HG02884 (cell line): ENCODE results near the gene IFT52.

Experiments
- ATAC-seq: cut with Tn5 transposase; IDR thresholded peaks from one replicate; pipeline ENCODE4 v1.9.1; 2021; ENCODE audit warnings: mild to moderate bottlenecking, moderate library complexity; ENCODE audit not compliant: unreplicated experiment

The IFT52 gene

DNA sequence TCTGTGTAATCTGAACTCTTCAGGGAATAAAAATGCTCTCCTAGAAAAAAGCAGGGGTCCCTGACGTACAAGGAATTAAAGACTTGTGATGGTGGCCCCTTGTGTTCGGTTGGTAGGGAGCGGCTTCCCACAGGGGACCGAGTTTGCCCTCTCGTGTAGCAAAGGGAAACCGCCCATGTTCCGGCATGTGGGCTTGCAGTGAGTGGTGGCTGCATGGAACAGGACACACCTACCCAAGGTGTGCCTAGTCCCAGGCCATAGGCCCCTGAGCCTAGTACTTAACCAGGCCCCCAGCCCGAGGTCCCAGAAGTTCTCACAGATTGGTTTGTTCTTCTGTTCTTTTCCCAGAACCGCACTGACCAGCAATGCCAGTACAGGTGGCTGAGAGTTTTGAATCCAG lies 91.7 kb downstream of the IFT52 start:
- ATAC-seq = peak; percentile 33

DNA sequence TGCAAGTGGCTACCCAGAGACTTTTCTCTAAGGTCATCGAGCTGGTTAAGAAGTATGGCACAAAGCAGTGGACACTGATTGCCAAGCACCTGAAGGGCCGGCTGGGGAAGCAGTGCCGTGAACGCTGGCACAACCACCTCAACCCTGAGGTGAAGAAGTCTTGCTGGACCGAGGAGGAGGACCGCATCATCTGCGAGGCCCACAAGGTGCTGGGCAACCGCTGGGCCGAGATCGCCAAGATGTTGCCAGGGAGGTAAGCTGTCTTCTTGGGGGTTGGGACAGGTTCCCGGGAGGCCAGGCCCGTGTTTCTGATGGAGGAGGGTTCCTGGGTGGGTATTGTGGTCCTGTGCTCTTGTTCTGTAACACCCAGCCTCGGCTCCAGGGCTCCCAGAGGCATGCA lies 96.1 kb downstream of the IFT52 start:
- no peak for ATAC-seq

DNA sequence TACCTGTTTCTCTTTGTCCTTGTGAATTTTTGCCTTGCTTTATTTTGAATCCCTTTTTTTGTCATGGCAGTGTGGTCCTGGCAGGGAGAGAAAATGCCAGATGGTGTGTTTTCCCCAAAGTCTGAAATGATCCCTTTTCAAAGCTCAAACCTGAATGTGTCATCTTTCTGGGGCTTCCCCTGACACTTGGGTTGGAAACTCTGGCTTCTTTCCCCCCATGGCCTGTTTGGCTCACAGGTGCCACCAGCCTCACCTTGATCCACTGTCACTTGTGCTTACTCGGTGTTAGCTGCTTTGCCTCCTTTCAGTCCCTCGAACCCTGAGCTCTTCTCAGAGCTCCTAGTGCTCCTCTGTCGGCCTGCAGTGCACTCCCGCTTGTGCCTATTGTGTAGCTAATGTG lies 98.4 kb downstream of the IFT52 start:
- ATAC-seq = no peak

DNA sequence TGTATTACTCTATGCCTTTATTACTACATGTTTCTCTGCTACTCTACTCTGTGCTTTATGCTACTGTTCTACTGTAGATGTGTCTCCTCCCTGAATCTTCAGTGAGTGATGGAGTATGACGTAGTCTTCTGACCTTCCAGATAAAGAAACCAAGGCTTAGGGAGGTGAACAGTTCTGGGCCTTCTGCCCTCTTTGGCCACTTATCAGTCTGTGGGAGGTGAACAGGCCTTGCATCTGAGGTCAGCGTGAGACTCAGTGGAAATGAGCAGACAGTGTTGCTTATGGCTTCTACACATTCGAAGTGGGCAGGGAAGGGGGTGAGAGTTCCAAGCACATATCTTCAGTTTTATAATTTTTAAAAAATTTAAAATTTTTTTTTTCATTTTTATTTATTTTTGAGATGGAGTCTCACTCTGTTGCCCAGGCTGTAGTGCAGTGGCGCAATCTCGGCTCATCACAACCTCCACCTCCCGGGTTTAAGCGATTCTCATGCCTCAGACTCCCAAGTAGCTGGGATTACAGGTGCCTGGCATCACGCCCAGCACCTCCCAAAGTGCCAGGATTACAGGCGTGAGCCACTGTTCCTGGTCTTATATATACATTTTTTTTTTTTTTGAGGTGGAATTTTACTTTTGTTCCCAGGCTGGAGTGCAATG lies 100.3 kb downstream of the IFT52 start:
- no peak for ATAC-seq

DNA sequence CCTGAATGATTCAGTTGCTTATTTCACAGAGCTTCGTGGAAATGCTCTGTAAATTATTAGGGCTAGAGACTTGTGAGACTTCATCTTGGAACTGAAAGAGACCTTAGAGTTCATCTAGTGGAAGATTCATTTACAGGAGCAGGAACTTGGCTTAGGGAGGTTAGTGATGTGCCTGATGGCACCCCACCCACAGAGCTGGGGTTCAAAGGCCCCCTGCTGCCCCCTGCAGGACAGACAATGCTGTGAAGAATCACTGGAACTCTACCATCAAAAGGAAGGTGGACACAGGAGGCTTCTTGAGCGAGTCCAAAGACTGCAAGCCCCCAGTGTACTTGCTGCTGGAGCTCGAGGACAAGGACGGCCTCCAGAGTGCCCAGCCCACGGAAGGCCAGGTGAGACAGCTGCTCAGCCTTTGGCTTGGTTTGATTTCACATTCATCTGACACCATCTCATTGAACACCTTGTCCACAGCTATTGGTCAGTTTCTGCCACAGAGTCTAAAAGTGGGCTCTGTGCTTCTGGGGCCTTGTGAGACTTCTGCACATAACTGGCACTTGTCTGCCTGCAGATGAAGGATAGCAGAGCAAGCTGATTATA lies 101.3 kb downstream of the IFT52 start:
- no peak for ATAC-seq

DNA sequence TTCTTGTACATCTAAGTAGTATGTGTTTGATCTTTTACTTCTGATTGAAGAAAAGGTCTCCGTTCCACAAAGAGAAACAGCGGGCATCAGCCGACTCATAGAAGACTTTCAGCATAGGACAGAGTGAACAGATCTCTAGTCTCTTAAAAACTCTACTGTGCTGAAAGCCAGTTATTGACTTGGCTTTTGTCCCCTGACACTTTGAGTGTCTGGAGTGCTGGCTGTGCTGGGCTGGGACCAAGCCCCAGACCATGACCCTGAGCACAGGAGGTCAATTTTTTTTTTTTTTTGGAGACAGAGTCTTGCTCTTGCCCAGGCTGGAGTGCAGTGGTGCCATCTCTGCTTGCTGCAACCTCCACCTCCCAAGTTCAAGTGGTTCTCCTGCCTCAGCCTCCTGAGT lies 104.0 kb downstream of the IFT52 start:
- ATAC-seq = no peak

DNA sequence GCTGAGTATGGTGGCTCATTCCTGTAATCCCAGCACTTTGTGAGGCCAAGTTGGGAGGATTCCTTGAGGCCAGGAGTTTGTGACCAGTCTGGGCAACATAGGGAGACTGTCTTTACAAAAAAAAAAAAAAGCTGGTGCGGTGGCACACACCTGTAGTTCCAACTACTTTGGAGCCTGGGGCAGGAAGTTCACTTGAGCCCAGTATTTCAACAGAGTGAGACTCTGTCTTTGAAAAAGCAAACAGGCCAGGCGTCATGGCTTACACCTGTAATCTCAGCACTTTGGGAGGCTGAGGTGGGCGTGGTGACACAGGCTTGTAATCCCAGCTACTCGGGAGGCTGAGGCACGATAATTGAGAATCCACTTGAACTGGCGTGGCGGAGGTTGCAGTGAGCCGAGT lies 104.8 kb downstream of the IFT52 start:
- no peak for ATAC-seq
